H9 (cell line): Measurements from ENCODE around the gene BRAF. TPM values are rescaled to one million over a fixed set of nuclear protein-coding genes. Genes with fewer than 3 reads are reported as not detected.

Experiments used
- DNase-seq: peaks from one replicate; pipeline ENCODE4 v3.0.0-alpha.2; 2017
- H2AFZ ChIP-seq: one replicate; pipeline ENCODE4 v1.6.1; 2013; ENCODE audit warnings: mild to moderate bottlenecking, low read length, control low read depth, moderate library complexity
- H2AK5ac ChIP-seq: 2 replicates; pipeline ENCODE4 v1.6.1; 2013; ENCODE audit warnings: low read length, control low read depth, mixed read lengths; ENCODE audit not compliant: insufficient read length
- H2BK120ac ChIP-seq: one replicate; pipeline ENCODE4 v1.6.1; 2013; ENCODE audit warnings: low read depth, mild to moderate bottlenecking, low read length, control low read depth, inconsistent platforms; ENCODE audit not compliant: poor library complexity, severe bottlenecking
- H2BK12ac ChIP-seq: 2 replicates; pipeline ENCODE4 v1.6.1; 2013; ENCODE audit warnings: low read length, control low read depth, mixed read lengths, low read depth; ENCODE audit not compliant: insufficient read length
- H2BK15ac ChIP-seq: 2 replicates; pipeline ENCODE4 v1.6.1; 2013; ENCODE audit warnings: low read depth, low read length, control low read depth
- H2BK20ac ChIP-seq: one replicate; pipeline ENCODE4 v1.6.1; 2013; ENCODE audit warnings: low read depth, mild to moderate bottlenecking, low read length, control low read depth, inconsistent platforms; ENCODE audit not compliant: poor library complexity, severe bottlenecking
- H2BK5ac ChIP-seq: 2 replicates; pipeline ENCODE4 v1.6.1; 2013; ENCODE audit warnings: low read length, control low read depth, mixed read lengths; ENCODE audit not compliant: insufficient read length
- H3K14ac ChIP-seq: 2 replicates; pipeline ENCODE4 v1.6.1; 2013; ENCODE audit warnings: low read length, control low read depth; ENCODE audit not compliant: insufficient read depth
- H3K18ac ChIP-seq: 2 replicates; pipeline ENCODE4 v1.6.1; 2013; ENCODE audit warnings: low read depth, mild to moderate bottlenecking, mixed read lengths, low read length, control low read depth; ENCODE audit not compliant: insufficient read length
- H3K23ac ChIP-seq: 2 replicates; pipeline ENCODE4 v1.6.1; 2013; ENCODE audit warnings: low read length, control low read depth, mixed read lengths, low read depth; ENCODE audit not compliant: insufficient read length
- H3K23me2 ChIP-seq: 2 replicates; pipeline ENCODE4 v1.6.1; 2013; ENCODE audit warnings: low read depth, mild to moderate bottlenecking, mixed read lengths, low read length, control low read depth; ENCODE audit not compliant: insufficient read length, poor library complexity, severe bottlenecking
- H3K27ac ChIP-seq: 2 replicates; pipeline ENCODE4 v1.5.1; 2013; ENCODE audit warnings: low read length, control low read depth, mixed read lengths, low read depth; ENCODE audit not compliant: insufficient read length
- H3K27me3 ChIP-seq: 2 replicates; pipeline ENCODE4 v1.6.1; 2013; ENCODE audit warnings: low read length, control low read depth, inconsistent platforms; ENCODE audit not compliant: insufficient read depth
- H3K4ac ChIP-seq: 2 replicates; pipeline ENCODE4 v1.6.1; 2013; ENCODE audit warnings: low read depth, mild to moderate bottlenecking, control low read depth, inconsistent platforms, low read length, moderate library complexity
- H3K4me1 ChIP-seq: 2 replicates; pipeline ENCODE4 v1.6.1; 2013; ENCODE audit warnings: low read length, control low read depth, inconsistent platforms; ENCODE audit not compliant: insufficient read depth
- H3K4me2 ChIP-seq: 2 replicates; pipeline ENCODE4 v1.6.1; 2013; ENCODE audit warnings: low read length, control low read depth, mixed read lengths; ENCODE audit not compliant: insufficient read length, insufficient read depth
- H3K56ac ChIP-seq: 2 replicates; pipeline ENCODE4 v1.6.1; 2013; ENCODE audit warnings: low read depth, mild to moderate bottlenecking, mixed read lengths, low read length, control low read depth; ENCODE audit not compliant: insufficient read length
- H3K79me1 ChIP-seq: 2 replicates; pipeline ENCODE4 v1.6.1; 2013; ENCODE audit warnings: low read depth, mild to moderate bottlenecking, moderate library complexity, low read length, control low read depth, inconsistent platforms; ENCODE audit not compliant: insufficient read depth, poor library complexity, severe bottlenecking
- H3K79me2 ChIP-seq: 2 replicates; pipeline ENCODE4 v1.6.1; 2013; ENCODE audit warnings: low read length, control low read depth, inconsistent platforms; ENCODE audit not compliant: insufficient read depth
- H3K9ac ChIP-seq: 2 replicates; pipeline ENCODE4 v1.6.1; 2013; ENCODE audit warnings: low read length, control low read depth, mixed read lengths; ENCODE audit not compliant: insufficient read length; ENCODE audit errors: extremely low read depth
- H3K9me3 ChIP-seq: one replicate; pipeline ENCODE4 v1.6.1; 2013; ENCODE audit warnings: low read depth, low read length, inconsistent platforms; ENCODE audit not compliant: control insufficient read depth
- H3T11ph ChIP-seq: one replicate; pipeline ENCODE4 v1.6.1; 2013; ENCODE audit warnings: mild to moderate bottlenecking, low read length, control low read depth, inconsistent platforms
- H4K20me1 ChIP-seq: one replicate; pipeline ENCODE4 v1.6.1; 2013; ENCODE audit not compliant: control insufficient read depth, insufficient read length, insufficient read depth
- H4K5ac ChIP-seq: 2 replicates; pipeline ENCODE4 v1.6.1; 2013; ENCODE audit warnings: low read depth, mild to moderate bottlenecking, mixed read lengths, low read length, control low read depth; ENCODE audit not compliant: insufficient read length
- H4K8ac ChIP-seq: replicated peaks from 2 replicates; pipeline ENCODE4 v1.6.1; 2013; ENCODE audit warnings: low read length, control low read depth, mixed read lengths, low read depth; ENCODE audit not compliant: insufficient read length
- H4K91ac ChIP-seq: 2 replicates; pipeline ENCODE4 v1.6.1; 2013; ENCODE audit warnings: low read depth, mild to moderate bottlenecking, moderate library complexity, mixed read lengths, low read length, control low read depth; ENCODE audit not compliant: insufficient read length
- H3K27ac Mint-ChIP-seq, 3 experiments: 2 replicates in 2 of 3; 3 replicates in 1 of 3; pipeline ENCODE4 v1.8.0; 2020 to 2021; ENCODE audit warnings: mixed read lengths in 3 of 3, mild to moderate bottlenecking in 1 of 3, moderate library complexity in 1 of 3
- H3K27me3 Mint-ChIP-seq: 2 replicates; pipeline ENCODE4 v1.8.0; 2021; ENCODE audit warnings: low read depth, mild to moderate bottlenecking, moderate library complexity, mixed read lengths
- H3K36me3 Mint-ChIP-seq, 3 experiments: 2 replicates in 2 of 3; 3 replicates in 1 of 3; pipeline ENCODE4 v1.8.0; 2020 to 2021; ENCODE audit warnings: low read depth in 3 of 3, mixed read lengths in 3 of 3; ENCODE audit not compliant: insufficient read depth in 1 of 3
- H3K4me1 Mint-ChIP-seq, 2 experiments: 2 replicates each; pipeline ENCODE4 v1.8.0; 2020; ENCODE audit warnings: mixed read lengths in 2 of 2
- H3K4me3 Mint-ChIP-seq, 2 experiments: 2 replicates in 1 of 2; 3 replicates in 1 of 2; pipeline ENCODE4 v1.8.0; 2020 to 2021; ENCODE audit warnings: mild to moderate bottlenecking in 2 of 2, mixed read lengths in 2 of 2, moderate library complexity in 1 of 2
- H3K9me3 Mint-ChIP-seq, 2 experiments: 2 replicates in 1 of 2; 3 replicates in 1 of 2; pipeline ENCODE4 v1.8.0; 2020; ENCODE audit warnings: mild to moderate bottlenecking in 2 of 2, mixed read lengths in 2 of 2, moderate library complexity in 1 of 2
- WGBS: extraction: QIAGEN DNeasy Blood & Tissue Kit; methylation state at CpG from one replicate; pipeline ENCODE4 v1.1.7; 2013; ENCODE audit warnings: missing lambda C conversion rate, low lambda C conversion rate, mixed read lengths; ENCODE audit not compliant: insufficient read length; ENCODE audit errors: extremely low coverage; 5-methylcytosine and 5-hydroxymethylcytosine counted together
- total RNA-seq: library from RNA; stranded (reverse); gene quantifications from 2 replicates; pipeline ENCODE4 v1.2.1, GENCODE V29; 2021
- TF ChIP-seq, protein P1 (sequence below): fragments of 200-600 bp; sonication (generic); conservative IDR thresholded peaks from 3 replicates; pipeline ENCODE4 v1.8.0; 2021; ENCODE audit warnings: antibody characterized with exemption, mild to moderate bottlenecking

BRAF gene
- total RNA-seq, 1 experiment from 2014 or later: 32.9 TPM

DNA sequence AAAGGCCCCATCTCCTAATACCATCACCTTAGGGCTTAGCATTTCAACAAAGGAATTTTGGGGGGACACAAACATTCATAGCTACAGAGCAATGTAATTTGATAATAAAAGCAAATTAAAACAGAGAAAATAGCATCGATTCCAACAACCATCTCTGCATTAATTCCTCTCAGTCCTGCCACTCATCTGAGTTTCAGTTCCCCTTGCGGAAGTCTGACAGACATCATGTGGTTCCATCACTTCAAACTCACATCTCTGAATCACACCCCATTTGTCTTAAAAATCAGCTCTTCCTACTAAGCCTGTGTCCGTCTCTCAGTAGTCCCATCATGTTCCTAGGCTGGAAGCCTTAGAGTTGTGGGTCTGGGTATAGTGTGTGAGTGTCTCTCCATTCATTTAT is 248.4 kb downstream of the BRAF start:
- Histone ChIP-seq H2BK120ac (no peak overlapping the region), H4K20me1 (no peaks in the 10 kb centered on the region), H3K4me1 (no peaks in the 10 kb centered on the region; the same call in 1 of the 2 replicates), H3K23me2 (peaks cover 6% of the 10 kb centered on the region), H3K27me3 (no peaks in the 10 kb centered on the region; the same call in 1 of the 2 replicates), H2BK5ac (no peak overlapping the region), H2AFZ (no peak overlapping the region), H3K18ac (no peak overlapping the region), H3K14ac (no peak overlapping the region), H3K4me2 (no peak overlapping the region), H2BK12ac (no peak overlapping the region), H4K91ac (no peak overlapping the region), H3K27ac (no peak overlapping the region), H2AK5ac (no peak overlapping the region), H3K4ac (no peak overlapping the region), H3T11ph (no peak overlapping the region), H3K9ac (no peak overlapping the region), H3K23ac (no peak overlapping the region), H4K5ac (no peak overlapping the region), H3K79me1 (no peaks in the 10 kb centered on the region), H2BK20ac (no peak overlapping the region), H4K8ac (no peak overlapping the region), H2BK15ac (no peak overlapping the region), H3K79me2 (no peaks in the 10 kb centered on the region), H3K9me3 (no peaks in the 10 kb centered on the region), H3K56ac (no peak overlapping the region)
- Mint-ChIP-seq H3K4me1 (peaks cover 15 to 18% of the 10 kb centered on the region in 2 experiments), H3K36me3 (peaks cover 1 to 23% (median 10%) of the 10 kb centered on the region in 3 experiments; a peak in 6 of 7 replicates), H3K27me3 (peaks cover 3% of the 10 kb centered on the region; the same call in 1 of the 2 replicates), H3K4me3 (no peak overlapping the region; a peak in 1 of 5 replicates), H3K27ac (no peak overlapping the region), H3K9me3 (no peaks in the 10 kb centered on the region)
- no CpG with 5 or more reads among the region's 3 CpGs for WGBS
- TF ChIP-seq, protein P1, sequence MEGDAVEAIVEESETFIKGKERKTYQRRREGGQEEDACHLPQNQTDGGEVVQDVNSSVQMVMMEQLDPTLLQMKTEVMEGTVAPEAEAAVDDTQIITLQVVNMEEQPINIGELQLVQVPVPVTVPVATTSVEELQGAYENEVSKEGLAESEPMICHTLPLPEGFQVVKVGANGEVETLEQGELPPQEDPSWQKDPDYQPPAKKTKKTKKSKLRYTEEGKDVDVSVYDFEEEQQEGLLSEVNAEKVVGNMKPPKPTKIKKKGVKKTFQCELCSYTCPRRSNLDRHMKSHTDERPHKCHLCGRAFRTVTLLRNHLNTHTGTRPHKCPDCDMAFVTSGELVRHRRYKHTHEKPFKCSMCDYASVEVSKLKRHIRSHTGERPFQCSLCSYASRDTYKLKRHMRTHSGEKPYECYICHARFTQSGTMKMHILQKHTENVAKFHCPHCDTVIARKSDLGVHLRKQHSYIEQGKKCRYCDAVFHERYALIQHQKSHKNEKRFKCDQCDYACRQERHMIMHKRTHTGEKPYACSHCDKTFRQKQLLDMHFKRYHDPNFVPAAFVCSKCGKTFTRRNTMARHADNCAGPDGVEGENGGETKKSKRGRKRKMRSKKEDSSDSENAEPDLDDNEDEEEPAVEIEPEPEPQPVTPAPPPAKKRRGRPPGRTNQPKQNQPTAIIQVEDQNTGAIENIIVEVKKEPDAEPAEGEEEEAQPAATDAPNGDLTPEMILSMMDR: no peak
- no peak for DNase-seq
